HG02678 (cell line): ENCODE data around the gene PWWP2B.

ENCODE experiments used
- ATAC-seq: cut with Tn5 transposase; IDR thresholded peaks from one replicate; pipeline ENCODE4 v1.9.1; 2021; ENCODE audit warnings: mild to moderate bottlenecking, moderate library complexity; ENCODE audit not compliant: unreplicated experiment

PWWP2B gene

GRCh38 chr10:132417257-132417910 lies 20.4 kb downstream of the PWWP2B start:
- no peak for ATAC-seq

- no peak for ATAC-seq
These were observed 21.0 kb downstream of the PWWP2B start for GRCh38 chr10:132417957-132418441.

GRCh38 chr10:132418527-132419416 lies 21.8 kb downstream of the PWWP2B start:
- no peak for ATAC-seq

- no peak for ATAC-seq
These were observed 22.8 kb downstream of the PWWP2B start for GRCh38 chr10:132419538-132420468.

GRCh38 chr10:132420469-132420980 lies 23.5 kb downstream of the PWWP2B start:
- no peak for ATAC-seq

- peak; percentile 47 for ATAC-seq
These were observed 24.2 kb downstream of the PWWP2B start for GRCh38 chr10:132420981-132421846.

GRCh38 chr10:132421847-132422751 lies 25.1 kb downstream of the PWWP2B start:
- ATAC-seq, result peak; percentile 62

- ATAC-seq, result no peak
These were observed 26.2 kb downstream of the PWWP2B start for GRCh38 chr10:132422903-132423825.

GRCh38 chr10:132423966-132424861 lies 27.2 kb downstream of the PWWP2B start:
- no peak for ATAC-seq

- no peak for ATAC-seq
These were observed 28.2 kb downstream of the PWWP2B start for GRCh38 chr10:132425029-132425756.

- no peak for ATAC-seq
These were observed 28.8 kb downstream of the PWWP2B start for GRCh38 chr10:132425757-132426155.

GRCh38 chr10:132427006-132427771 lies 30.2 kb downstream of the PWWP2B start:
- ATAC-seq, result no peak

- no peak for ATAC-seq
These were observed 31.0 kb downstream of the PWWP2B start for GRCh38 chr10:132427939-132428367.

GRCh38 chr10:132428486-132428995 lies 31.5 kb downstream of the PWWP2B start:
- no peak for ATAC-seq
